Right lobe of liver (tissue), 6 donors: ENCODE measurements around the gene MESP2. TPM values are rescaled to one million over a fixed set of nuclear protein-coding genes. Genes with fewer than 3 reads are reported as not detected.

ENCODE experiments used
- ATAC-seq, 4 donors: fragments of 200-7000 bp; cut with Tn5 transposase; one replicate each; pipeline ENCODE4 v1.9.1; 2020; ENCODE audit warnings: mild to moderate bottlenecking in 4 of 4, moderate library complexity in 4 of 4
- DNase-seq, 3 donors: peaks; one replicate each; pipeline ENCODE4 v3.0.0-alpha.2; 2020
- H3K27ac ChIP-seq, 3 donors: fragments of 200-600 bp; one replicate each; pipeline ENCODE4 v1.8.0; 2022
- H3K27me3 ChIP-seq, 2 donors: fragments of 200-600 bp; one replicate each; pipeline ENCODE4 v1.8.0; 2022
- H3K36me3 ChIP-seq, 4 donors: fragments of 200-600 bp; sonication (generic) in 1 of 4; one replicate each; pipeline versions ENCODE4 v1.5.1 to v1.8.0; 2017 to 2022; ENCODE audit warnings: control low read depth in 1 of 4
- H3K4me1 ChIP-seq, 4 donors: fragments of 200-600 bp; sonication (generic) in 1 of 4; one replicate each; pipeline versions ENCODE4 v1.5.1 to v1.8.0; 2017 to 2022; ENCODE audit warnings: control low read depth in 1 of 4
- H3K4me3 ChIP-seq, 3 donors: fragments of 200-600 bp; one replicate each; pipeline ENCODE4 v1.8.0; 2022
- H3K9me3 ChIP-seq, 4 donors: fragments of 200-600 bp; sonication (generic) in 1 of 4; one replicate each; pipeline versions ENCODE4 v1.5.1 to v1.8.0; 2017 to 2022; ENCODE audit warnings: control low read depth in 1 of 4
- POLR2A ChIP-seq: fragments of 450-650 bp; IDR thresholded peaks from one replicate; pipeline ENCODE4 v1.6.1; 2017; ENCODE audit warnings: antibody characterized with exemption, mild to moderate bottlenecking
- WGBS: methylation state at CpG from one replicate; pipeline ENCODE4 v1.1.6; 2018; ENCODE audit warnings: low coverage, low lambda C conversion rate; ENCODE audit not compliant: insufficient coverage; ENCODE audit errors: missing lambda C conversion rate; 5-methylcytosine and 5-hydroxymethylcytosine counted together
- intact Hi-C, 2 donors: fragments of 100-400 bp; cut with DNase I; formaldehyde crosslinking; loops; one replicate each; pipeline versions ENCODE4 v1.11.2 to v1.14.1; 2022
- total RNA-seq, 6 experiments: library from RNA; depleted of rRNA in 2 of 6; stranded (reverse); fragments of >200 nt in 2 of 6; fragmentation: NEBNext Ultra II Directional in 3 of 6; extraction: Animal tissue kit (Norgen Biotek cat#: 25700) in 3 of 6; gene quantifications; one replicate each; pipeline versions ENCODE4 v1.1.0 to v1.2.4, GENCODE V29; 2016 to 2023
- TF ChIP-seq, protein P1 (sequence below), 4 donors: fragments of 200-600 bp in 3 of 4; fragments of 450-650 bp in 1 of 4; IDR thresholded peaks; one replicate each; pipeline versions ENCODE4 v1.5.1 to v1.8.0; 2016 to 2022; ENCODE audit warnings: antibody characterized with exemption in 4 of 4, mild to moderate bottlenecking in 2 of 4
- donor health status: DM: no; HTN: yes; CAD: no.
- donor health status: DM: no; HTN: no; CAD: no.
- donor health status: DM: no; HTN: no; CAD: no.
- donor health status: DM: no; HTN: yes; CAD: no.
- donor health status: DM: no; HTN: yes; CAD: no.

MESP2 gene
- total RNA-seq, 6 experiments from 2014 or later = 0.12 TPM; not detected in 5

DNA sequence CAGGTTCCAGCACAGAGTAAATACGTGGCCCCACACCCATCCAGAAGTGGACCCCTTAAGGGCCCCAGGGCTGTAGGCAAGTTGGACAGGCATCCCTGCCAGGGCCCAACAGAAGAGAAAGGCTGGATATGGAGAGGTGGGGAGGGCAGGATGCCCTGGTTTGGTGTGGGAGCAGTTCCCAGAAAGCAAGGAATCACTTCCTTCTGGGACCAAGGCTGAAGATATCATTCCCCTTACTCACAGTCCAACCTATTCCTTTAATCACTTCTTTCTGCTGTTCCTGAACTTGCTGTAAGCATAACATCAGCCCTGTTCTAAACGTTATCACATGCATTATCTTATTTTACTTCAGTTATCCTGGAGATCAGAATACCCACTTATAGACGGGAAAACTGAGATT, 6.1 kb upstream of the MESP2 start:
- 57% methylated on average over 1 of the region's 3 CpGs for WGBS
- Histone ChIP-seq H3K27me3 (no peaks in the 10 kb centered on the region), H3K36me3 (no peaks in the 10 kb centered on the region), H3K27ac (no peak overlapping the region), H3K9me3 (no peaks in the 10 kb centered on the region), H3K4me1 (peaks cover 0 to 26% (median 9%) of the 10 kb centered on the region in 4 donors), H3K4me3 (no peak overlapping the region)
- ATAC-seq = no peak
- TF ChIP-seq, protein P1, sequence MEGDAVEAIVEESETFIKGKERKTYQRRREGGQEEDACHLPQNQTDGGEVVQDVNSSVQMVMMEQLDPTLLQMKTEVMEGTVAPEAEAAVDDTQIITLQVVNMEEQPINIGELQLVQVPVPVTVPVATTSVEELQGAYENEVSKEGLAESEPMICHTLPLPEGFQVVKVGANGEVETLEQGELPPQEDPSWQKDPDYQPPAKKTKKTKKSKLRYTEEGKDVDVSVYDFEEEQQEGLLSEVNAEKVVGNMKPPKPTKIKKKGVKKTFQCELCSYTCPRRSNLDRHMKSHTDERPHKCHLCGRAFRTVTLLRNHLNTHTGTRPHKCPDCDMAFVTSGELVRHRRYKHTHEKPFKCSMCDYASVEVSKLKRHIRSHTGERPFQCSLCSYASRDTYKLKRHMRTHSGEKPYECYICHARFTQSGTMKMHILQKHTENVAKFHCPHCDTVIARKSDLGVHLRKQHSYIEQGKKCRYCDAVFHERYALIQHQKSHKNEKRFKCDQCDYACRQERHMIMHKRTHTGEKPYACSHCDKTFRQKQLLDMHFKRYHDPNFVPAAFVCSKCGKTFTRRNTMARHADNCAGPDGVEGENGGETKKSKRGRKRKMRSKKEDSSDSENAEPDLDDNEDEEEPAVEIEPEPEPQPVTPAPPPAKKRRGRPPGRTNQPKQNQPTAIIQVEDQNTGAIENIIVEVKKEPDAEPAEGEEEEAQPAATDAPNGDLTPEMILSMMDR (IDR thresholded peaks at IDR 0.05) = no peak
- TF ChIP-seq POLR2A = no peak
- peak in 1 of 3 donors; percentile 26 for DNase-seq
- intact Hi-C loops = no loop called here

DNA sequence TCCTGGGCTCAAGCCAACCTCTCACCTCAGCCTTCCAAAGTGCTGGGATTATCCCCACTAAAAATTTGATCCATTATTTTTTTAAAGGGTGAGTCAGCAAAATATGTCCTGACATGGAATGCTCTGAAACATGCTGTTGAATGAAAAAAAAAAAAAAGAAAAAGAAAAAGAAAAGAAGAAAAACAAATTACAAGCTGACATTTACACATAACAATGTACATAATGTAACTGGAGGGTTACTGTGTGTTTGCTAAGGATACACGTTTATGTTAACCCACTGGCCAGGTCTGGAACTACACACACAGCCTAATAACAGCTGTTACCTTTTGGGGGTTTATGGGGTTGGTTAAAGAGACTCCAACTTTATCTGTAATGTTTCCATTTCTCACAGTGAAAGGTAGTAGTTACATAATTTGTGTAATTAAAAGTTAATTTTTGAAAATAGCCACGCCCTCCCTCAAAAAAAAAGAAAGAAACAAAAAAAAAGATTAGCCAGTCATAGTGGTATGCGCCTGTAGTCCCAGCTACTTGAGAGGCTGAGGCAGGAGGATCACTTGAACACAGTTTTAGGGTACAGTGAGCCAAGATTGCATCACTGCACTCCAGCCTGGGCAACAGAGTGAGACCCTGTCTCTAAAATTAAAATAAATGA, 3.1 kb upstream of the MESP2 start:
- no peaks in the 10 kb centered on the region for H3K9me3 ChIP-seq
- intact Hi-C loops = no loop called here
- no peaks in the 10 kb centered on the region for H3K27me3 ChIP-seq
- TF ChIP-seq, protein P1 (IDR thresholded peaks at IDR 0.05) = peak in 1 of 4 donors; percentile 31
- no peak for TF ChIP-seq POLR2A
- DNase-seq (no peak), ATAC-seq (peak in 3 of 4 donors; percentile 12 to 30 (median 13))
- no peak overlapping the region for H3K4me3 ChIP-seq
- peaks cover 0 to 20% (median 3%) of the 10 kb centered on the region in 4 donors for H3K4me1 ChIP-seq
- WGBS = 24% methylated on average over 3 of the region's 3 CpGs
- no peak overlapping the region for H3K27ac ChIP-seq
- no peaks in the 10 kb centered on the region for H3K36me3 ChIP-seq

DNA sequence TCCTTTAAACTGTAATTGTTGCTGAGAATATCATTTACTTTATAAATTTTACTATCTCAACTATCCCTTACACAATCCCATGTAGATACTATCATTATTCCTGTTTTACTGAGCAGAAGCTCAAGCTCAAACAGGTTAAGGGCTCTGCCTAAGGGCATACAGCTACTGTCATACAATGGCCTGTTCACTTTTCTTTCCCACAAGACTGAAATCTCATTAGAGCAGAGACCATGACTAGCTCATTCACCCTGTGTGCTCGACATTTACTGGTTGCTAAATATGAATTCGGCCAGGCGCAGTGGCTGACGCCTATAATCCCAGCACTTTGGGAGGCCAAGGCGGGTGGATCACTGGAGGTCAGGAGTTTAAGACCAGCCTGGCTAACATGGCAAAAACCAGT, 1.6 kb upstream of the MESP2 start:
- no peaks in the 10 kb centered on the region for H3K36me3 ChIP-seq
- no peak for TF ChIP-seq POLR2A
- TF ChIP-seq, protein P1 (IDR thresholded peaks at IDR 0.05) = no peak
- ATAC-seq (no peak), DNase-seq (no peak)
- no peaks in the 10 kb centered on the region for H3K27me3 ChIP-seq
- 100% methylated on average over 5 of the region's 5 CpGs for WGBS
- no peak overlapping the region for H3K4me3 ChIP-seq
- H3K4me1 ChIP-seq = peaks cover 0 to 16% (median 3%) of the 10 kb centered on the region in 4 donors
- intact Hi-C loops = no loop called here
- no peak overlapping the region for H3K27ac ChIP-seq
- no peaks in the 10 kb centered on the region for H3K9me3 ChIP-seq

DNA sequence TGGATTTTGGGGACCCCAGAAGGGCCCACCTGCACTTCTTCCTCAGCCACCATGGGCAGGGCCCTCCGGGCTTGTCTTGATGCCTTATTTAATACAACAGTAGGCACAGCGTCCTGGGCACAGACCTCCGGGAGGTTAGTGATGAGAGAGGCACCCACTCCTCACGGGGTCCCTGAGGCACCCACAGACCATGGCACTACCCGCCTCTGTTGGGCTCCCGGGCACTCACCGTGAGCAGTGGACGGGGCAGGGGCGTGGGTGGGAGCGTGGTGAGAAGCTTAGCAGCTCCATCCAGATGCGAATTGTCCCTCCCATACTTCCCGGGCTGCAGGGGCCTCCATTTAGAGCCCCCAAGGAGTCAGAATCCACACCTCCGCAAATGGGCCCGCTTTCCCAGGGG, 317 bp upstream of the MESP2 start:
- intact Hi-C loops = no loop called here
- no peak for DNase-seq
- WGBS = 90% methylated on average over 2 of the region's 14 CpGs
- no peaks in the 10 kb centered on the region for H3K9me3 ChIP-seq
- H3K27me3 ChIP-seq = no peaks in the 10 kb centered on the region
- ATAC-seq = peak in 1 of 4 donors; percentile 2
- no peaks in the 10 kb centered on the region for H3K36me3 ChIP-seq
- no peak overlapping the region for H3K27ac ChIP-seq
- peaks cover 0 to 16% (median 3%) of the 10 kb centered on the region in 4 donors for H3K4me1 ChIP-seq
- no peak for TF ChIP-seq POLR2A
- TF ChIP-seq, protein P1 (IDR thresholded peaks at IDR 0.05) = no peak
- peak overlapping the region; percentile 32 to 44 (median 41) for H3K4me3 ChIP-seq
